Erythroblast (primary cell): Measurements from ENCODE around the gene CPNE2.

Source experiments
- GATA1 ChIP-seq: IDR thresholded peaks from 2 replicates; pipeline ENCODE4 v1.6.1; 2011; ENCODE audit warnings: low read depth, mild to moderate bottlenecking, control low read depth, low read length, moderate library complexity
- POLR2A ChIP-seq: IDR thresholded peaks from 2 replicates; pipeline ENCODE4 v1.6.1; 2011; ENCODE audit warnings: mild to moderate bottlenecking, low read length

DNA sequence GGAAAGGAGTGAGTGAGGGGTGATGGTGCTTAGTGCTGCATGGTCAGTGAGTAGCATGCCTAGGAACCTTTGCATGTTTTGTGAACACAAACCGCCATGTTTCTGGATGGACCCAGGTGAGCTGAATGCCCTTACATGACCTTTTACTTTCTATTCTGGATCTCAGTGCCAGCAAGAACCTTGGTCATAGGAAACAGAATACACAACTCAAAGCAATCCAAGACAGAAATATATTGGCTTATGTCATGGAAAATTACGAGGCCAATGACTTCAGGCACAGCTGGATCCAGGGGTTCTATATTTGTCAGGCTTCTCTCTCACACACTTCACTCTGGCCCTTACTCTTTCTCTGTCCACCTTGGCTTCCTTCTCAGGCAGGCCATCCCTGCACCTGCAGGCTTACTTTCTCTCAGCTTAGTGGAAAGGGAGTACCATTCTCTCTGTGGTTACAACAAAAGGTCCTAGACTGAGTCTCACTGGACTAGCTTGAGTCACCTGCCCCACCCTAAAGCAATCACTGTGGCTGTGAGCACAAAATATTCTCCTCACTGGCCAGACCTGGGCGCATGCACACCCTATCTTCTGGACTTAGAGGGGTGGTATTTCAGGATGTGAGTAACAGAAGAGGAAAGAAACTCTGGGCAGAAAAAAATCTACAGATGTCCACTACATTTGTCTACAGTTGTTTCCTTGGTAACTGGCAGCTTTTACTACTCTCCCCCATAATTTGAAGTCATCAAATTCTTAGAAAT is 20.4 kb upstream of the CPNE2 start:
- TF ChIP-seq POLR2A = no peak
- no peak for TF ChIP-seq GATA1
